HT-29 (cell line): ENCODE measurements around the gene CDKN2A. TPM values are rescaled to one million over a fixed set of nuclear protein-coding genes. Genes with fewer than 3 reads are reported as not detected.

ENCODE experiments used
- DNase-seq: peaks from one replicate; pipeline ENCODE4 v3.0.0-alpha.2; 2015; ENCODE audit warnings: low spot score
- total RNA-seq: library from RNA; depleted of rRNA; stranded (reverse); fragments of >200 nt; shearing (Covaris generic); gene quantifications from 2 replicates; pipeline ENCODE4 v1.2.3, GENCODE V29; 2014; rRNA removed

The CDKN2A gene
- total RNA-seq, 1 experiment from 2014 or later, result 871 TPM

- no peak for DNase-seq
These were observed 48.6 kb downstream of the CDKN2A start for GRCh38 chr9:21945606-21946005.

- no peak for DNase-seq
These were observed 50.7 kb downstream of the CDKN2A start for GRCh38 chr9:21943464-21943863.

GRCh38 chr9:21941337-21941995, 52.7 kb downstream of the CDKN2A start:
- DNase-seq, result no peak

GRCh38 chr9:21936161-21936560, 58.0 kb downstream of the CDKN2A start:
- no peak for DNase-seq

GRCh38 chr9:21935631-21936030, 58.6 kb downstream of the CDKN2A start:
- no peak for DNase-seq

GRCh38 chr9:21933865-21934264, 60.3 kb downstream of the CDKN2A start:
- no peak for DNase-seq

- peak; percentile 9 for DNase-seq
These were observed 60.9 kb downstream of the CDKN2A start for GRCh38 chr9:21933281-21933680.

- no peak for DNase-seq
These were observed 62.8 kb downstream of the CDKN2A start for GRCh38 chr9:21931428-21931827.

GRCh38 chr9:21927752-21928151, 66.4 kb downstream of the CDKN2A start:
- no peak for DNase-seq

- no peak for DNase-seq
These were observed 70.5 kb downstream of the CDKN2A start for GRCh38 chr9:21923694-21924093.

GRCh38 chr9:21919377-21920362, 74.5 kb downstream of the CDKN2A start:
- DNase-seq, result peak; percentile 85

Other genes with a start within 250 kb of the CDKN2A start
- 61.9 and 63.5 TPM in 2 replicates for gene MTAP, start 191.8 kb downstream of the CDKN2A start, total RNA-seq
- 6.7 and 6.9 TPM in 2 replicates for gene CDKN2B-AS1, start 399 bp upstream of the CDKN2A start, total RNA-seq
- gene CDKN2B, start 14.9 kb upstream of the CDKN2A start, total RNA-seq, result 13.0 and 24.8 TPM in 2 replicates